Middle frontal gyrus (tissue), 1 donor: ENCODE measurements around the gene SNAPIN.
"Not testable (repeated sequence)": the region's sequence is repeated elsewhere in the genome, so short reads cannot be mapped to it uniquely, and the experiment has no call there.

Source experiments
- DNase-seq: peaks from one replicate; pipeline ENCODE4 v3.0.0-alpha.2; 2015; ENCODE audit warnings: low spot score; ENCODE audit errors: extremely low spot score

Gene SNAPIN

GRCh38 chr1:153626904-153627714, 31.4 kb upstream of the SNAPIN start, which contains the start of gene S100A13:
TSS of gene S100A13 (minus strand) at chr1:153627505. CDS start at chr1:153626472, 1,033 bp downstream.
- DNase-seq, result no peak

- DNase-seq, result no peak
Measured at GRCh38 chr1:153627715-153628626, 30.5 kb upstream of the SNAPIN start, which contains the start of gene S100A1. TSS of gene S100A1 (plus strand) at chr1:153628434. CDS start at chr1:153630522, 2,088 bp downstream.

GRCh38 chr1:153628638-153629342, 29.7 kb upstream of the SNAPIN start:
- DNase-seq, result no peak

- DNase-seq, result no peak
Measured at GRCh38 chr1:153629343-153629665, 29.2 kb upstream of the SNAPIN start.

- no peak for DNase-seq
Measured at GRCh38 chr1:153629971-153630370, 28.5 kb upstream of the SNAPIN start.

GRCh38 chr1:153630384-153630783, 28.1 kb upstream of the SNAPIN start:
- DNase-seq, result no peak

- DNase-seq, result no peak
Measured at GRCh38 chr1:153631047-153632022, 27.2 kb upstream of the SNAPIN start.

- no peak for DNase-seq
Measured at GRCh38 chr1:153633161-153633753, 25.2 kb upstream of the SNAPIN start.

GRCh38 chr1:153633754-153634665, 24.5 kb upstream of the SNAPIN start, which contains the start of gene CHTOP:
TSS of gene CHTOP (plus strand) at chr1:153634066. CDS start at chr1:153636589, 2,523 bp downstream.
- DNase-seq, result peak; percentile 99

- no peak for DNase-seq
Measured at GRCh38 chr1:153635872-153636271, 22.6 kb upstream of the SNAPIN start.

- DNase-seq, result no peak
Measured at GRCh38 chr1:153636312-153636711, 22.2 kb upstream of the SNAPIN start.

- no peak for DNase-seq
Measured at GRCh38 chr1:153638261-153638660, 20.2 kb upstream of the SNAPIN start.

- DNase-seq, result no peak
Measured at GRCh38 chr1:153639280-153639679, 19.2 kb upstream of the SNAPIN start.

GRCh38 chr1:153640213-153640612, 18.3 kb upstream of the SNAPIN start:
- not testable (repeated sequence) for DNase-seq

- no peak for DNase-seq
Measured at GRCh38 chr1:153640861-153641260, 17.6 kb upstream of the SNAPIN start.

GRCh38 chr1:153642161-153642560, 16.3 kb upstream of the SNAPIN start:
- no peak for DNase-seq

GRCh38 chr1:153643100-153643499, 15.4 kb upstream of the SNAPIN start:
- no peak for DNase-seq

GRCh38 chr1:153643816-153644215, 14.7 kb upstream of the SNAPIN start:
- DNase-seq, result no peak
